Chondrocyte (in vitro differentiated cells): ENCODE data around the gene KCNA2. TPM values are rescaled to one million over a fixed set of nuclear protein-coding genes. Genes with fewer than 3 reads are reported as not detected.

Experiments
- DNase-seq: peaks from one replicate; pipeline ENCODE4 v3.0.0; 2021; ENCODE audit warnings: mixed read lengths, low spot score
- H3K27ac Mint-ChIP-seq: one replicate; pipeline ENCODE4 v1.8.0; 2021; ENCODE audit warnings: mild to moderate bottlenecking, moderate library complexity, mixed read lengths; ENCODE audit not compliant: unreplicated experiment
- H3K27me3 Mint-ChIP-seq: 2 replicates; pipeline ENCODE4 v1.8.0; 2021; ENCODE audit warnings: low read depth, mixed read lengths
- H3K36me3 Mint-ChIP-seq: 2 replicates; pipeline ENCODE4 v1.8.0; 2021; ENCODE audit warnings: low read depth, mixed read lengths
- H3K4me1 Mint-ChIP-seq: 2 replicates; pipeline ENCODE4 v1.8.0; 2021; ENCODE audit warnings: low read depth, mild to moderate bottlenecking, mixed read lengths
- H3K4me3 Mint-ChIP-seq: one replicate; pipeline ENCODE4 v1.8.0; 2021; ENCODE audit warnings: mild to moderate bottlenecking, moderate library complexity, mixed read lengths; ENCODE audit not compliant: unreplicated experiment
- H3K9me3 Mint-ChIP-seq: 2 replicates; pipeline ENCODE4 v1.8.0; 2021; ENCODE audit warnings: low read depth, mixed read lengths
- total RNA-seq: library from RNA; stranded (reverse); gene quantifications from 3 replicates; pipeline ENCODE4 v1.2.1, GENCODE V29; 2021
- TF ChIP-seq, protein P1 (sequence below): fragments of 200-600 bp; sonication (generic); IDR thresholded peaks from 2 replicates; pipeline ENCODE4 v1.5.0; 2021; ENCODE audit warnings: antibody characterized with exemption, mild to moderate bottlenecking, moderate library complexity

KCNA2 gene
- total RNA-seq, 1 donor from 2014 or later = 0.17 TPM

DNA sequence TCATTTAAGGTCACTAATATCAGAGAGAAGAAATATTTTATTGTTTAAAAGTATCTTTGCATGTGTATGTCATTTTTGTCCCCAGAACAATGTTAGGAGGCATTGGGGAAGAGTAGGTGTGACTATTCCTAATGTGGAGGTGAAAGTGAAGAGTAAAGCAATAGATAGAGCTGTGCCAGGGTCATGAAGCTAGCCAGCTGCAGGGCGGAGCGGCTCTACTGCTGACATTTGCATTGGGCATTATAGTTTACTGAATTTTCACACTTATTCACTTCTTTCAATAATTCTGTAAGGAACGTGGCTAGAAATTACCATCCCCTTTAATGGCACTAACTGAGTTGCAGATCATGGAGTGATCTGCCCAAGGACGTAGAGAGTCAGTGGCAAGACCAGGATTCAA is 35.3 kb downstream of the KCNA2 start:
- Mint-ChIP-seq H3K9me3 (no peaks in the 10 kb centered on the region), H3K4me1 (no peaks in the 10 kb centered on the region), H3K27me3 (peaks cover 20% of the 10 kb centered on the region), H3K36me3 (no peaks in the 10 kb centered on the region), H3K27ac (no peak overlapping the region), H3K4me3 (no peak overlapping the region)
- TF ChIP-seq, protein P1, sequence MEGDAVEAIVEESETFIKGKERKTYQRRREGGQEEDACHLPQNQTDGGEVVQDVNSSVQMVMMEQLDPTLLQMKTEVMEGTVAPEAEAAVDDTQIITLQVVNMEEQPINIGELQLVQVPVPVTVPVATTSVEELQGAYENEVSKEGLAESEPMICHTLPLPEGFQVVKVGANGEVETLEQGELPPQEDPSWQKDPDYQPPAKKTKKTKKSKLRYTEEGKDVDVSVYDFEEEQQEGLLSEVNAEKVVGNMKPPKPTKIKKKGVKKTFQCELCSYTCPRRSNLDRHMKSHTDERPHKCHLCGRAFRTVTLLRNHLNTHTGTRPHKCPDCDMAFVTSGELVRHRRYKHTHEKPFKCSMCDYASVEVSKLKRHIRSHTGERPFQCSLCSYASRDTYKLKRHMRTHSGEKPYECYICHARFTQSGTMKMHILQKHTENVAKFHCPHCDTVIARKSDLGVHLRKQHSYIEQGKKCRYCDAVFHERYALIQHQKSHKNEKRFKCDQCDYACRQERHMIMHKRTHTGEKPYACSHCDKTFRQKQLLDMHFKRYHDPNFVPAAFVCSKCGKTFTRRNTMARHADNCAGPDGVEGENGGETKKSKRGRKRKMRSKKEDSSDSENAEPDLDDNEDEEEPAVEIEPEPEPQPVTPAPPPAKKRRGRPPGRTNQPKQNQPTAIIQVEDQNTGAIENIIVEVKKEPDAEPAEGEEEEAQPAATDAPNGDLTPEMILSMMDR = no peak
- DNase-seq = no peak

DNA sequence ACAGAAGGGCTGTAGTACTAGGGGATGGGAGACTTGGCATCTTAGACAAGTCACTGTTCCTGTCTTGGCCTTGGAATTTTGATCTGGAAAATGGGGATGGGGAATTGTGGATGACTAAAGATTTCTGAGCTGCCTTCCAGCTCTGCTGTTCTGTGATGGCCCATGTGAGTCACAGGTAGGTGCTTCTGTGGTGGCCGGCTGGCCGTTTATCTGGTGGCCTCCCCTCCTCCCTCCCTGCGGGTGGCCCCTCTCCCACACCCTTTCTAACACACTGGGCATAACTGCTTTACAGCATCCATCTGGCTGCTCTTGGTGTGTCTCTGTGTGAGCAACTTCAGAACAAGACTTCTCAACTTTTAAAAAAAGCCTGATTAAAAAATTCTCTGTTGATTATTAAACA is 35.9 kb downstream of the KCNA2 start:
- H3K36me3 Mint-ChIP-seq = no peaks in the 10 kb centered on the region
- no peaks in the 10 kb centered on the region for H3K4me1 Mint-ChIP-seq
- TF ChIP-seq, protein P1 = no peak
- H3K9me3 Mint-ChIP-seq = no peaks in the 10 kb centered on the region
- no peak overlapping the region for H3K4me3 Mint-ChIP-seq
- no peak for DNase-seq
- peaks cover 25% of the 10 kb centered on the region for H3K27me3 Mint-ChIP-seq
- no peak overlapping the region for H3K27ac Mint-ChIP-seq

DNA sequence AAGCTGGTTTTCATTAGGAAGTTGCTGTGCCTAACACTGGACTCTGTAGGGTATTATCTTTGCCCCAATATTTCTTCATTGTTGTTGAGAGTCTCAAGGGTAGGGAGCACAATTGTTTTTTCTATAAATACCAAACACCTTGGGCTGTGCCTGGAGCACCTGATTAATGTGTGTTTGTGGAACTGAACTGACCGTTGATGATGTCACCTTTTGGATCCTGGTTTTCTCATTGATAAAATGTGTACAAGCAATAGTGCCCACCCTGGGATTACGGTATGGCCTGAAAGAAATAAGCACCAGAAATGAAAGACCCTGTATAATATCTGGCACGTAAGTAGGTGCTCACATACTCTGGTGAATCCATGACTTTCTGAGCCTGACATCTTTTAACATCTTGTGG is 39.3 kb downstream of the KCNA2 start:
- no peaks in the 10 kb centered on the region for H3K9me3 Mint-ChIP-seq
- H3K27me3 Mint-ChIP-seq = peaks cover 47% of the 10 kb centered on the region
- no peak for DNase-seq
- H3K27ac Mint-ChIP-seq = no peak overlapping the region
- no peaks in the 10 kb centered on the region for H3K36me3 Mint-ChIP-seq
- H3K4me3 Mint-ChIP-seq = no peak overlapping the region
- TF ChIP-seq, protein P1 = no peak
- H3K4me1 Mint-ChIP-seq = no peaks in the 10 kb centered on the region

DNA sequence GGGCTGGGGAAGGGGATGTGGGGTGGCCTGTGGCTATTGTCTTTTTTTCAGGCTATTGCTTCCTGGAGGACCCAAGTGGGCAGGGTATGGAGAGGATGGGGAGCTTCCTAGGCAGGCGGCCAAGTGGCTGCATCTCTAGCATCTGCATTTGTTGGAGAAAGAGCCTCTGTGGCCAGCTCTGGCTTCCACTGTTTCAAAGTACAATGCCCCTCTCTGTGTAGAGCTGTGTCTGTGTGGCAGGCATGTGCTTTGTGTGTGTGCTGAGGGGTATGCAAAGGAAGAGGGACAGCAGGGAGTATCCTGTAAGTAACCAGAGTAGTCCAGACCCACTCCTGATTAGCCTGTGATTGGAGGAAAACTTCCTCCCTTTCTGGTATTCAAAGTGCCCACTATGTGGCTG is 40.6 kb downstream of the KCNA2 start:
- no peaks in the 10 kb centered on the region for H3K9me3 Mint-ChIP-seq
- H3K36me3 Mint-ChIP-seq = no peaks in the 10 kb centered on the region
- no peak overlapping the region for H3K4me3 Mint-ChIP-seq
- no peaks in the 10 kb centered on the region for H3K4me1 Mint-ChIP-seq
- TF ChIP-seq, protein P1 = no peak
- H3K27me3 Mint-ChIP-seq = peaks cover 44% of the 10 kb centered on the region
- H3K27ac Mint-ChIP-seq = no peak overlapping the region
- no peak for DNase-seq

DNA sequence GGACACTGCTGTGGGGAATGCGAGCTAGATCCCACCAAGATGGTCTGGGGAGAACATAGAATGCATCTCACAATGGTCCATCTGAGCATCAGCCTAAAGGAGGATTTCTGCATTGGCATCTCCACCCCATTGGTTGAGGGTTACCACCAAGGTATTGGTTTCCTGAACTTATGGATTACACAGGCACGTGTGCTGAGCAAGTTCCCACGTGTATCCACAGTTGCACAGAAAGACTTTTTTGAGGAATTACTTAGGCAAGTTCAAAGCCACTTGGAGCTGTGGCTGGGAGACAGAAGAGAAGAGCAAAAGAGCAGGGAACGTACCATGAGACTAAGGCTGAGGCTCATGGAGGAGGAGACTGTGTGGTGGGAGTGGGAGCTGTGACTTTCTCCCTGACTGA is 43.1 kb downstream of the KCNA2 start:
- Mint-ChIP-seq H3K4me1 (no peaks in the 10 kb centered on the region), H3K9me3 (no peaks in the 10 kb centered on the region), H3K27ac (no peak overlapping the region), H3K27me3 (peaks cover 52% of the 10 kb centered on the region), H3K36me3 (no peaks in the 10 kb centered on the region), H3K4me3 (no peak overlapping the region)
- DNase-seq = no peak
- TF ChIP-seq, protein P1 = no peak
